Endothelial cell of umbilical vein (primary cell): Measurements from ENCODE around the gene UBE3D.

Experiments used
- EZH2 ChIP-seq: IDR thresholded peaks from 2 replicates; pipeline ENCODE4 v1.6.1; 2012; ENCODE audit warnings: borderline replicate concordance, low read depth, mild to moderate bottlenecking, moderate library complexity, low read length, inconsistent platforms; ENCODE audit not compliant: severe bottlenecking
- FOS ChIP-seq: IDR thresholded peaks from 2 replicates; pipeline ENCODE4 v1.6.1; 2011; ENCODE audit warnings: mild to moderate bottlenecking, low read length, moderate library complexity, borderline replicate concordance; ENCODE audit not compliant: insufficient read depth
- JUN ChIP-seq: IDR thresholded peaks from 2 replicates; pipeline ENCODE4 v1.6.1; 2011; ENCODE audit warnings: borderline replicate concordance, low read depth; ENCODE audit not compliant: insufficient read length, insufficient read depth
- POLR2A ChIP-seq: IDR thresholded peaks from 2 replicates; pipeline ENCODE4 v1.6.1; 2012; ENCODE audit warnings: low read depth, mild to moderate bottlenecking, control low read depth, low read length
- POLR2AphosphoS5 ChIP-seq: IDR thresholded peaks from 2 replicates; pipeline ENCODE4 v1.6.1; 2012; ENCODE audit warnings: low read depth, mild to moderate bottlenecking, control low read depth, low read length, moderate library complexity; ENCODE audit not compliant: insufficient read depth
- TF ChIP-seq, protein P1 (sequence below), 2 donors: IDR thresholded peaks; 1 replicate in 1 of 2; 2 replicates in 1 of 2; pipeline ENCODE4 v1.5.1; 2011; ENCODE audit warnings: low read length in 2 of 2, mild to moderate bottlenecking in 2 of 2, moderate library complexity in 2 of 2, control low read depth in 1 of 2, inconsistent platforms in 1 of 2, low read depth in 1 of 2; ENCODE audit not compliant: insufficient read depth in 1 of 2; ENCODE audit errors: extremely low read depth in 1 of 2
- TF ChIP-seq, protein P2 (sequence below): IDR thresholded peaks from 2 replicates; pipeline ENCODE4 v1.6.1; 2011; ENCODE audit not compliant: insufficient read depth, insufficient read length

DNA sequence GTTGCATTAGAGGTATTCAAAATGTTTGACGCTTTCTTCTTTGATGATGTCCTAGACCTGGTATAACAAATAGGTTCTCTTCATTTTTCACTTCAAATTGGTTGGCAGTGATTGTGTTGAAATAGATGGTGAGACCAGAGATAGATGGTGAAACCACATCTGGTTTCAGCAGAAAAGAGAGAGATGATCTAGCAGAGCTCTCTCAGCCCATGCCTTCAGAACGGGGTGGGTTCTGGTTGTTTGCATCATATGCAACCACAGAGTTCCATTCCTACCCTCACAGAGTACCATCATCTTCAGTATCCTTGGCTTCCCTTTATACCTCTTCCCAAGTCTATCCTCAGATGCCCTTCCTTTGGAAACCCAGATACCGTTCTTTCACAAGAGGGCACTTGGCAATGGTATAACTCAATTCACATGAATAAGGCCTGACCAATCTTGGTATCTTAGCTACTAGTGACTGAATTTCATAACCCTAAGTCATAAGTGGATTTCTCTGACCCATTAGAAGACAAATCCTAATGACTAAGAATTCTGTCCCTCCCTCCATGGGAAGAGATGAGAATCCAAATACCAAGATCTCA, 93.7 kb downstream of the UBE3D start:
- TF ChIP-seq, protein P1, sequence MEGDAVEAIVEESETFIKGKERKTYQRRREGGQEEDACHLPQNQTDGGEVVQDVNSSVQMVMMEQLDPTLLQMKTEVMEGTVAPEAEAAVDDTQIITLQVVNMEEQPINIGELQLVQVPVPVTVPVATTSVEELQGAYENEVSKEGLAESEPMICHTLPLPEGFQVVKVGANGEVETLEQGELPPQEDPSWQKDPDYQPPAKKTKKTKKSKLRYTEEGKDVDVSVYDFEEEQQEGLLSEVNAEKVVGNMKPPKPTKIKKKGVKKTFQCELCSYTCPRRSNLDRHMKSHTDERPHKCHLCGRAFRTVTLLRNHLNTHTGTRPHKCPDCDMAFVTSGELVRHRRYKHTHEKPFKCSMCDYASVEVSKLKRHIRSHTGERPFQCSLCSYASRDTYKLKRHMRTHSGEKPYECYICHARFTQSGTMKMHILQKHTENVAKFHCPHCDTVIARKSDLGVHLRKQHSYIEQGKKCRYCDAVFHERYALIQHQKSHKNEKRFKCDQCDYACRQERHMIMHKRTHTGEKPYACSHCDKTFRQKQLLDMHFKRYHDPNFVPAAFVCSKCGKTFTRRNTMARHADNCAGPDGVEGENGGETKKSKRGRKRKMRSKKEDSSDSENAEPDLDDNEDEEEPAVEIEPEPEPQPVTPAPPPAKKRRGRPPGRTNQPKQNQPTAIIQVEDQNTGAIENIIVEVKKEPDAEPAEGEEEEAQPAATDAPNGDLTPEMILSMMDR (IDR thresholded peaks at IDR 0.05; ENCODE audit: extremely low read depth in 1 of 2, insufficient read depth in 1 of 2, low read depth in 1 of 2, low read length in 2 of 2), result no peak
- TF ChIP-seq POLR2A (no peak), FOS (no peak), POLR2AphosphoS5 (no peak), EZH2 (no peak), JUN (no peak)
- TF ChIP-seq, protein P2, sequence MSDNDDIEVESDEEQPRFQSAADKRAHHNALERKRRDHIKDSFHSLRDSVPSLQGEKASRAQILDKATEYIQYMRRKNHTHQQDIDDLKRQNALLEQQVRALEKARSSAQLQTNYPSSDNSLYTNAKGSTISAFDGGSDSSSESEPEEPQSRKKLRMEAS, result no peak
